GM23338 (cell line): ENCODE results near the gene KLHL8. TPM values are rescaled to one million over a fixed set of nuclear protein-coding genes. Genes with fewer than 3 reads are reported as not detected.

ENCODE experiments used
- ATAC-seq: fragments of 200-7000 bp; cut with Tn5 transposase; 3 replicates; pipeline ENCODE4 v1.9.1; 2020
- DNase-seq: peaks from one replicate; pipeline ENCODE4 v3.0.0-alpha.2; 2015; ENCODE audit warnings: low spot score
- H2AFZ ChIP-seq: fragments of 200-600 bp; sonication (generic); 2 replicates; pipeline ENCODE4 v1.8.0; 2016; ENCODE audit warnings: antibody characterized with exemption, mild to moderate bottlenecking, moderate library complexity
- H3F3A ChIP-seq: fragments of 200-600 bp; sonication (generic); replicated peaks from 2 replicates; pipeline ENCODE4 v1.8.0; 2017; ENCODE audit warnings: antibody characterized with exemption, mixed run types, low read depth
- H3K27ac ChIP-seq: fragments of 200-600 bp; sonication (generic); 2 replicates; pipeline ENCODE4 v1.6.1; 2016; ENCODE audit warnings: low read depth
- H3K27me3 ChIP-seq: fragments of 200-600 bp; sonication (generic); 2 replicates; pipeline ENCODE4 v1.8.0; 2016; ENCODE audit warnings: mild to moderate bottlenecking, mixed run types, moderate library complexity; ENCODE audit not compliant: insufficient read depth
- H3K36me3 ChIP-seq: fragments of 200-600 bp; sonication (generic); 2 replicates; pipeline ENCODE4 v1.8.0; 2016; ENCODE audit warnings: mild to moderate bottlenecking; ENCODE audit not compliant: insufficient read depth
- H3K4me1 ChIP-seq: fragments of 200-600 bp; sonication (generic); 2 replicates; pipeline ENCODE4 v1.8.0; 2016; ENCODE audit warnings: mild to moderate bottlenecking, moderate library complexity; ENCODE audit not compliant: insufficient read depth
- H3K4me2 ChIP-seq: fragments of 200-600 bp; sonication (generic); 2 replicates; pipeline ENCODE4 v1.7.1; 2017; ENCODE audit warnings: mixed run types
- H3K4me3 ChIP-seq: fragments of 200-600 bp; sonication (generic); 2 replicates; pipeline ENCODE4 v1.6.1; 2016; ENCODE audit warnings: mixed run types
- H3K79me2 ChIP-seq: fragments of 200-600 bp; sonication (generic); replicated peaks from 2 replicates; pipeline ENCODE4 v1.8.0; 2017; ENCODE audit warnings: mild to moderate bottlenecking; ENCODE audit not compliant: insufficient read depth
- H3K9me2 ChIP-seq: fragments of 200-600 bp; sonication (generic); 2 replicates; pipeline ENCODE4 v1.8.0; 2017; ENCODE audit not compliant: insufficient read depth
- H4K20me1 ChIP-seq: fragments of 200-600 bp; sonication (generic); replicated peaks from 2 replicates; pipeline ENCODE4 v1.8.0; 2017; ENCODE audit warnings: mild to moderate bottlenecking; ENCODE audit not compliant: insufficient read depth
- H3K27ac Mint-ChIP-seq: 2 replicates; pipeline ENCODE4 v1.8.0; 2020; ENCODE audit warnings: inconsistent platforms, mild to moderate bottlenecking, moderate library complexity, mixed read lengths
- H3K27me3 Mint-ChIP-seq: 3 replicates; pipeline ENCODE4 v1.8.0; 2022; ENCODE audit warnings: low read depth, mild to moderate bottlenecking, moderate library complexity, mixed read lengths, inconsistent platforms; ENCODE audit not compliant: insufficient read depth, poor library complexity
- H3K36me3 Mint-ChIP-seq: 3 replicates; pipeline ENCODE4 v1.8.0; 2021; ENCODE audit warnings: low read depth, mild to moderate bottlenecking, inconsistent platforms, moderate library complexity, mixed read lengths
- H3K4me1 Mint-ChIP-seq: 3 replicates; pipeline ENCODE4 v1.8.0; 2020; ENCODE audit warnings: mild to moderate bottlenecking, inconsistent platforms, mixed read lengths
- H3K4me3 Mint-ChIP-seq: 3 replicates; pipeline ENCODE4 v1.8.0; 2021; ENCODE audit warnings: moderate library complexity, mild to moderate bottlenecking, inconsistent platforms, mixed read lengths
- H3K9me3 Mint-ChIP-seq: 3 replicates; pipeline ENCODE4 v1.8.0; 2020; ENCODE audit warnings: moderate library complexity, mild to moderate bottlenecking, inconsistent platforms, mixed read lengths
- CREB1 ChIP-seq: fragments of 250-450 bp; sonication (Bioruptor Pico); IDR thresholded peaks from 2 replicates; pipeline ENCODE4 v1.5.0; 2020; ENCODE audit warnings: low read depth, mild to moderate bottlenecking, moderate library complexity
- ETS1 ChIP-seq: IDR thresholded peaks from 2 replicates; pipeline ENCODE4 v1.6.1; 2016; ENCODE audit warnings: antibody characterized with exemption
- EZH2 ChIP-seq: fragments of 200-600 bp; sonication (generic); IDR thresholded peaks from one replicate; pipeline ENCODE4 v1.8.0; 2017; ENCODE audit warnings: antibody characterized with exemption, mild to moderate bottlenecking, low read depth; ENCODE audit not compliant: unreplicated experiment
- EZH2phosphoT487 ChIP-seq: fragments of 200-600 bp; sonication (generic); IDR thresholded peaks from one replicate; pipeline ENCODE4 v1.8.1; 2018; ENCODE audit warnings: antibody characterized with exemption; ENCODE audit not compliant: unreplicated experiment
- JUNB ChIP-seq: IDR thresholded peaks from one replicate; pipeline ENCODE4 v1.6.1; 2016; ENCODE audit warnings: antibody characterized with exemption; ENCODE audit not compliant: unreplicated experiment
- NANOG ChIP-seq: IDR thresholded peaks from 2 replicates; pipeline ENCODE4 v1.6.1; 2016; ENCODE audit warnings: antibody characterized with exemption, borderline replicate concordance
- POLR2AphosphoS5 ChIP-seq: IDR thresholded peaks from 2 replicates; pipeline ENCODE4 v1.6.1; 2016; ENCODE audit warnings: antibody characterized with exemption, low read depth
- REST ChIP-seq: IDR thresholded peaks from one replicate; pipeline ENCODE4 v1.6.1; 2018; ENCODE audit warnings: antibody characterized with exemption; ENCODE audit not compliant: unreplicated experiment
- STAT1 ChIP-seq: IDR thresholded peaks from one replicate; pipeline ENCODE4 v1.6.1; 2016; ENCODE audit warnings: antibody characterized with exemption; ENCODE audit not compliant: unreplicated experiment
- ZNF114 ChIP-seq: fragments of 250-450 bp; sonication (Bioruptor Pico); IDR thresholded peaks from 2 replicates; pipeline ENCODE4 v1.5.0; 2020; ENCODE audit warnings: mild to moderate bottlenecking, moderate library complexity
- ZNF331 ChIP-seq: fragments of 250-450 bp; sonication (Bioruptor Pico); IDR thresholded peaks from 2 replicates; pipeline ENCODE4 v1.5.0; 2020; ENCODE audit warnings: low read depth, mild to moderate bottlenecking, moderate library complexity
- ZNF462 ChIP-seq: fragments of 250-450 bp; sonication (Bioruptor Pico); IDR thresholded peaks from 2 replicates; pipeline ENCODE4 v1.5.0; 2020; ENCODE audit warnings: mild to moderate bottlenecking, moderate library complexity
- polyA plus RNA-seq: library from polyadenylated mRNA; unstranded; fragments of >200 nt; fragmentation: Nextera tagmentation; extraction: Ambion mirVana; gene quantifications from 2 replicates; pipeline ENCODE4 v1.2.1, GENCODE V29; 2016
- total RNA-seq: library from RNA; depleted of rRNA; stranded (reverse); fragments of >200 nt; shearing (Covaris generic); gene quantifications from 2 replicates; pipeline ENCODE4 v1.2.3, GENCODE V29; 2014
- TF ChIP-seq, protein P1 (sequence below), 2 experiments: fragments of 200-600 bp in 1 of 2; sonication (generic) in 1 of 2; conservative IDR thresholded peaks; 2 replicates each; pipeline versions ENCODE4 v1.5.1 to v1.6.1; 2016 to 2017; ENCODE audit warnings: antibody characterized with exemption in 2 of 2, low read depth in 2 of 2, mild to moderate bottlenecking in 2 of 2, moderate library complexity in 1 of 2

The KLHL8 gene
- total and polyA plus RNA-seq, 2 experiments from 2014 or later, result 3.3 to 7.2 TPM

DNA sequence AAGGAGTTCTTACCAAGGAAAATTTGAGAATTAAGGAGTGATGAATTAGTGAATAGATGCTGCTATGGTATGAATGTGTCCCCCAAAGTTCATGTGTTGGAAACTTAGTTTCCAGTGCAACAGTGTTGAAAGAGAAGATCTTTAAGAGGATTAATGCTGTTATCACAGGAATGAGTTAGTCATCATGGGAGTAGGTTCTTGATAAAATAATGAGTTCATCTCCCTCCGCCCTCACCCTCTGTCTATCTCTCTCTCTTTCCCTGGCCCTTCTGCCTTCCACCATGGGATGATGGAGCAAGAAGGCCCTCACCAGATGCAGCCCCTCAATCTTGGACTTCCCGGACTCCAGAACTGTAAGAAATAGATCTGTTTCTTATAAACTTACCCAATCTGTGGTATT, 38.3 kb upstream of the KLHL8 start:
- Mint-ChIP-seq H3K36me3 (peaks cover 3% of the 10 kb centered on the region; the same call in 1 of the 3 replicates), H3K27me3 (no peaks in the 10 kb centered on the region), H3K4me1 (no peaks in the 10 kb centered on the region), H3K9me3 (peaks cover 10% of the 10 kb centered on the region), H3K27ac (no peak overlapping the region), H3K4me3 (no peak overlapping the region)
- Histone ChIP-seq H3K9me2 (no peaks in the 10 kb centered on the region), H3K79me2 (no peaks in the 10 kb centered on the region), H3K27me3 (no peaks in the 10 kb centered on the region), H3K4me1 (no peaks in the 10 kb centered on the region), H2AFZ (no peak overlapping the region), H3K4me2 (no peak overlapping the region), H3K4me3 (no peak overlapping the region), H3K36me3 (no peaks in the 10 kb centered on the region), H3K27ac (no peak overlapping the region), H3F3A (no peaks in the 10 kb centered on the region), H4K20me1 (no peaks in the 10 kb centered on the region)
- DNase-seq (no peak), ATAC-seq (no peak)
- no peak for TF ChIP-seq CREB1
- no peak for TF ChIP-seq ZNF114 (CRISPR knock-in tag)
- no peak for TF ChIP-seq NANOG
- TF ChIP-seq POLR2AphosphoS5, result no peak
- TF ChIP-seq JUNB, result no peak
- no peak for TF ChIP-seq ETS1
- no peak for TF ChIP-seq STAT1
- no peak for TF ChIP-seq EZH2phosphoT487
- TF ChIP-seq ZNF331 (CRISPR knock-in tag), result no peak
- no peak for TF ChIP-seq ZNF462 (CRISPR knock-in tag)
- TF ChIP-seq EZH2, result no peak
- TF ChIP-seq, protein P1, sequence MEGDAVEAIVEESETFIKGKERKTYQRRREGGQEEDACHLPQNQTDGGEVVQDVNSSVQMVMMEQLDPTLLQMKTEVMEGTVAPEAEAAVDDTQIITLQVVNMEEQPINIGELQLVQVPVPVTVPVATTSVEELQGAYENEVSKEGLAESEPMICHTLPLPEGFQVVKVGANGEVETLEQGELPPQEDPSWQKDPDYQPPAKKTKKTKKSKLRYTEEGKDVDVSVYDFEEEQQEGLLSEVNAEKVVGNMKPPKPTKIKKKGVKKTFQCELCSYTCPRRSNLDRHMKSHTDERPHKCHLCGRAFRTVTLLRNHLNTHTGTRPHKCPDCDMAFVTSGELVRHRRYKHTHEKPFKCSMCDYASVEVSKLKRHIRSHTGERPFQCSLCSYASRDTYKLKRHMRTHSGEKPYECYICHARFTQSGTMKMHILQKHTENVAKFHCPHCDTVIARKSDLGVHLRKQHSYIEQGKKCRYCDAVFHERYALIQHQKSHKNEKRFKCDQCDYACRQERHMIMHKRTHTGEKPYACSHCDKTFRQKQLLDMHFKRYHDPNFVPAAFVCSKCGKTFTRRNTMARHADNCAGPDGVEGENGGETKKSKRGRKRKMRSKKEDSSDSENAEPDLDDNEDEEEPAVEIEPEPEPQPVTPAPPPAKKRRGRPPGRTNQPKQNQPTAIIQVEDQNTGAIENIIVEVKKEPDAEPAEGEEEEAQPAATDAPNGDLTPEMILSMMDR (conservative IDR thresholded peaks at IDR 0.05; ENCODE audit: low read depth in 2 of 2), result no peak
- TF ChIP-seq REST, result no peak
